HG03460 (cell line): Measurements from ENCODE around the gene NUMA1.

Source experiments
- ATAC-seq: cut with Tn5 transposase; IDR thresholded peaks from one replicate; pipeline ENCODE4 v1.9.1; 2021; ENCODE audit not compliant: unreplicated experiment

Gene NUMA1

DNA sequence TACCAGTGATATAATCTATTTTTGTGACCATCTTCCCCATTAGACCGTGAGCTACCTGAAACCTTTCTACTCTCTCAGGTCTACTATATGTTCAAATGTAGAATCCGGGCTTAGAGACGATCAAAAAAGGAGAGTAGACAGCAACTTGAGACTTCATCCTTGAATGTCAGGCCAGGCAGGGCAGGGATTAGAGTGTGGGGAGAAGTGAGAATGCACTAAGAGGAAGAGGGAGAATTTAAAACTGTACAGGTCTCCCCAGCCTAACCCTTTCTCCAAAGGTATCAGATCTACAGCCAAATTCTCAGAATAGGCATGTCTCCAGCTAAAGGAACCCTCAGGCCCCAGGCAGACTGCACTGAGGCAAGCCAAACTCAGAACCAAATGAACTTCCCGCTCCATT is 21.8 kb upstream of the NUMA1 start:
- no peak for ATAC-seq

DNA sequence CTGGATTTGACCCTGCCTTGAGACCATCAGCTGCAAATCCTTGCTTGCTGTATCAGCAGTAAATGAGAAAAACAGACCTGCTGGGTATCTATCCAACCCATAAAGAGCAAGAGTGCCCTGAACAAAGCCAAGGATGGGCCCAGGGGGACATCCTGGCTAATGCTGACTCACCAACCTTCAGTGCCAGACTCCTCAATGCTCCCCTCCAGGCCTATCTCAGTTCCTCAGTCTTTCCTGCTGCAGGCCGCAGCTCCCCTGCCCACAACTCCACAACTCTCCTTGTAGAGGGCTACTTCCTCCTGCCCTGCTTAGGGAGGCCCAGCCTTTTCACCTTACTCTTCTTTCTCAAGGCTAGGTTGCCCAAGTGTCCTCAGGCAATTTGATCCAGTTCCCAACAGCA is 20.1 kb upstream of the NUMA1 start:
- ATAC-seq = no peak

DNA sequence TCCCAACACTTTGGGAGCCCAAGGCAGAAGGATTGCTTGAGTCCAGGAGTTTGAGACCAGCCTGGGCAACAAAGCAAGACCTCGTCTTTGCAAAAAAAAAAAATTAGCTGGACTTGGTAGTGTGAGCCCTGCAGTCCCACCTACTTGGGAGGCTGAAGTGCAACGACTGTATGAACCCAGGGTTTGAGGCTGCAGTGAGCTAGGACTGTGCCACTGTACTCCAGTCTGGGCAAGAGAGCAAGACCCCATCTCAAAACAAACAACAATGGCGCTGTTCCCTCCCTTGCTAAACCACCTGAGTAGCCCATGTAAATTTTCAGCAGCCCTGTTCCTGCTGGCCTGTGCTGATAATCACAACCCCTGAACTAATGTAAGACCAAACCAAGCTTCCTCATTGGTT is 19.7 kb upstream of the NUMA1 start:
- ATAC-seq = no peak

DNA sequence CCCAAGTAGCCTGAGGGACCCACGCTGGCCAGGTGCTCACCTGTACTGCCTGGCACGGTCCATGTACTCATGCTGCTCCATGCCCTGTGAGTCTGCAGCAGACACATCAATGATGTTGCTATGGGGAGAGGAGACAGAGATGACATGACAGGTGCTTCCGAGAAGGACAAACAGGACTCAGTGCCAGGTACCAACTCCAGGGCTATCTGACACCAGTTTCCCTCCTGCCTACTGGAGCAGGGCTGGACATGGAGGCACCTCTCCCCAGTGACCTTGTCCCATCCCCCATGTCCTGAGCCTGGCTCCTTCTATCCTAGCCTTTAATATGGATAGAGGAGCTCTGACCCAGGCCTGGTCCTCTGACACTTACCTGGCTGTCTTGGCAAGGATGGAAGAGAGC is 18.4 kb upstream of the NUMA1 start:
- no peak for ATAC-seq

DNA sequence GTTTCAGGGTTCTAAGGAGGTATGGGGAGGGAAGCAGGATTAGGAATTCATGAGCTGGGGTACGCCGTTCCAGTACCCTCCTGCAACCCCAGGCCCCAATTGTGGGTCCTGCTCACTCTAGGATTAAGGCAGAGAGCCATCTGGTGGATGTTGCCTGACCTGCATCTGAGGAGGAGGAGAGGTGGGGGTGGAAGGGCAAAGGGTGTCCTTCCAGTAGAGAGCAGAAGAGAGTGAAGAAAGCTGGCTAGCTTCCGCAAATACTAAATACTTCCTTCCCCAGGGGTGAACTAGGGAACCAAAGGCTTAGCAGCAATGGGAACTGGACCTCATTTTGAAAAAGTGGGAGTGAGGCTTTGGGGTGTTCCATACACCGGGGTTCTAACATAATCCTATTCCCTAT is 10.9 kb upstream of the NUMA1 start:
- no peak for ATAC-seq

DNA sequence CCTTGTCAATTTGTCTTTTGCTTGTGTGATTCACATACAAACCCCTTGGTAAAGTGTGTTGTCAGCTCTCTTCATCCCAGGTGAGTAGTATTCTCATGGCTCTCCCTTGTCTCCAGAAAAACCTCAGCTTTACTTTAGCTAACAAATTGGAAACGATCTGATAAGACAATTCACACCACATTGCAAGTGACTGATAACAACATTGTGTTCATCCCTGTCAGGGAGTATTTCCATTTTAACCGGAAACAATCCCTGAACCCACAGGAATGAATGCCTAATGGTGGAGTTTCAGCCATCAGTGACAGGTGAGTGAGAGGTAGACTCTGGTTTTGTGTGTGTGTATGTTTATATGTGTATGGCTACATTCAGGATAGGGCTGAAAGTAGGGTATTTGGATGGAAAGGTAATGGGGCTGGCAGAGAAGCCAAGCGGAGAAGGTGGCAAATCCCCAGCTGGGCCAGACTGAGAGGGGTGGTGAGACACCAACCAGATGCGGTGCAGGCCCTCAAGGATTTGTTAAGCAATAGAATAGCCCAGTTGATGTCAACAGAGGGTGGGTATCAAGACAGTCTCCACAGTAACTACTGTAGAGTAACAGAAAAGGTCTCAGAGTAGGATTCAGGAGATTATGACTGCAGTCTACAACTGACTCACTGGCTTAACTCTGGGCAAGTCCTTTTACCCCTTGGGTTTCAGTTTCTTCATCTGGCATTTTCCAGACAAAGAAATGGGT is 7.9 kb upstream of the NUMA1 start:
- ATAC-seq = no peak

DNA sequence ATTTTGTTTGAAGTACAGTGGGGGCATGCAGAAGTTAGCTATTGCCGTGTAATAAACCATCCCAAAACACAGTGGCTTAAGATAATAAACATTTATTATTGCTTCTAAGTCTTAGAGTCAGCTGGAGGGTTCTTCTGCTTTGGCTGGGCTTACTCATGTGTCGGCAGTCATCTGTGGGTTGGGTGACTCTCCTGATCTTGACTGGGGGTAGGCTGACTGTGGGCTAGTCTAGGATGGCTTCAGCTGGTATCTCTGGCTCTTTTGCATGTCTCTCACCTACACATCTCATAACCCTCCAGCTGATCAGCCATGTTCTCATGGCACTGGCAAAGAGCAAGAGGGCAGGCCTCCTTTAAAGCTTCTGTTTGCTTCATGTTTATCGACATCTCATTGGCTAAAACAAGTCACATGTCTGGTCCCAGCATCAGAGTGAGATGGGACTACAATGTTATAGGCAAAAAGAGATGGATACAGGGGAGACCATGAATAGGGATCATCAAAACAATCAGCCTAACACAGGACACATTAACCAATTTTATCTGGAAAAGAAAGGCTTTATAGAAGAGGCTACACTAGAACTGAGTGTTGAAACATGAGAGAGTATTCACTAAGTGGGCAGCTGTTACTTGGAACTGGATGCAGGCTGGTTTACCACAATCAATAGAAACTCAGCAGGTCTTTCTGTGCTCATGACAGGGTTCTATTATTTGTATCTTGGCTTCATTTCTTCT is 5.4 kb upstream of the NUMA1 start:
- ATAC-seq = no peak

DNA sequence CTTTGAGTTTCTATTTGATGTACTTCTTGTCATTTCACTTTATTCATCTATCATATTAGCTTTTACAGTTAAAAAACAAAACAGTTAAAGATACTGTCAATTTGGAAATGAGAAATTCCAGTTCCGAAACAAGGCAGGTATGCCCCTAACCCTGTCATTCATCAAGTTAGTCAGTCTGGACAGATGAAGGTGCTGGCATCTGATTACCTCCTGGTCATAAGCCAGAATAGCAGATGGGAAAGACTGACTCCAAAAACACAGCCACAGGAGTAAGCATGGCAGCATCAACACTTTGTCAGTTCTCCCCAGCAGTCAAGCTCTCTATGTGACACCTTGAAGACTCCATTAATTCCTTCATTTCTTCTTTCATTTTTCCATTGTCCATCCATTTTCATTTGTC is 4.6 kb upstream of the NUMA1 start:
- ATAC-seq = no peak

DNA sequence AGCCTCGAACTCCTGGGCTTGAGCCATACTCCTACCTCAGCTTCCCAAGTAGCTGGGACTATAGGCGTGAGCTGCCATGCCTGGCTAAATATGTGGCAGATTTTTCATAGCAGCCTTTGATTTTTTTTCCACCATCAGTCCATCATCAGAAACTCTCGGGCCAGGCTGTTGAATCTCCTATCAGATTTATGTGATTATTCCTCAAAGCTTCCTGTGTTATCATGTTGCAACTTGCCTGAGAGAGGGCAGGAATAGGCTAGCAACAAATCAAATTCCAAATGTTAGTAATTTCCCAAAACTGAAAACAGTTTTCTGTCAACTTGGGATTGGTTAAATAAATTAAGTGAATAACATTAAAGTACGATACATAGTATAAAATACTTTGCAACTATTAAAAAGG is 3.7 kb upstream of the NUMA1 start:
- no peak for ATAC-seq

DNA sequence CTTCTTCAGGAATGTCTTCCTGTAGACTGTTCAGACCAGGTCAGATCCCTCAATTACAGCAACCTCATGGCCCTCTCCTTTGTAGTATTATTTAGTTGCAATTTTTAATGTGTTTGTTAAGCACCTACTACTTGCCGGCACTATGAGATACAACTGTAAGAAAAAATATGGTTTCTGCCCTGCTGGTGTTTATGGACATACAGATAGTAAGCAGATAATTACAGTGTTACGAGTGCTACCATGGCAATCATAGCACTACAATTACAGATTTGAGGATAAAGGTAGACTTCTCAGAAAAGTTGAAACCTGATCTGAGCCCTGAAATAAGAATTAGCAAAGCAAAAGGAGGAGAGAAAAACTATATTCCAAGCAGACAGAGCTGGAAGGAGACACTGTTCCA is 3.1 kb upstream of the NUMA1 start:
- no peak for ATAC-seq

DNA sequence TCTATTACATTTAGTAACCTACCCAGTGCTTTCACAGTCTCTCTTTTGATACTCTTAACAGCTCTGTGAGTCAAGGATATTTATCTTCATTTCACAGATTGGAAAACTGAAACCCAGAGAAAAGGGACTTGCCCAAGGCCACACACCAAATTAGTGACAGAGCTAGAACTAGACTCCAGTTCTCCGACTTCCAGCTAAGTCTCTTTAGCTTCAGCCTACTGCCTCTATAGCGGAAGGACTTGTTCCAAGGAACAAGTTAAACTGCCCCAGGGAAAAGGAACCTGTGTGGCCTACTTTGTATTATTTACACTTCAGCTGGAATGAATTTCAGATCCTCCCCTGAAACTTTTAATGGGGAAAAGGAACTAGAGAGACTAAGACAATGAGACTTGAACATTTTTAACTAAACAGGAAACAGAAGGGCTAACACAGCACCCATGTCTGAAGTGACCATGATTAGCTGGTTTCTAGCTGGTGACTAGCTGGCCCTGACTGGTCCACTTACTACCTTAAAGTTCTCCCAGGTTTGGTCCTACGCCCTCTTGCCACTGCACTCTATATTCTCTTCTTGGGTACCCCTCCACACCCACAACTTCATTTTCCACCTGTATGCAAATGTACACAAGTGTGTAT is 1.6 kb upstream of the NUMA1 start:
- ATAC-seq = no peak

DNA sequence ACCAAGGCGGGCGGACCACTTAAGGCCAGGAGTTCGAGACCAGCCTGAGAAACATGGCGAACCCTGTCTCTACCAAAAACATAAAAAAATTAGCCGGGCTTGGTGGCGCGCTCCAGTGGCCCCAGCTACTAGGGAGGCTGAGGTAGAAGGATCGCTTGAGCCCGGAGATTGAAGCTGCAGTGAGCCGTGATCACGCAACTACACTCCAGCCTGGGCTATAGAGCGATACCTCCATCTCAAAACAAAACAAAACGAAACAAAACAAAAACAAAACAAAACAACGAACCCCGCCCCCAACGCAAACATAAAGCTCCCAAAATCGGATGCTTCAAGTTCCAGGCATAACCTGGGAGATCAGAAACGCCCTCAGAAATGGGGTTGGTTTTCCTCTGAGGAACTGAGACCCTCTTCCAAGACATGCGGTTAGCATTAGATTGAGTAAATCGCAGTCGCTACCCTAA is 872 bp upstream of the NUMA1 start:
- no peak for ATAC-seq

DNA sequence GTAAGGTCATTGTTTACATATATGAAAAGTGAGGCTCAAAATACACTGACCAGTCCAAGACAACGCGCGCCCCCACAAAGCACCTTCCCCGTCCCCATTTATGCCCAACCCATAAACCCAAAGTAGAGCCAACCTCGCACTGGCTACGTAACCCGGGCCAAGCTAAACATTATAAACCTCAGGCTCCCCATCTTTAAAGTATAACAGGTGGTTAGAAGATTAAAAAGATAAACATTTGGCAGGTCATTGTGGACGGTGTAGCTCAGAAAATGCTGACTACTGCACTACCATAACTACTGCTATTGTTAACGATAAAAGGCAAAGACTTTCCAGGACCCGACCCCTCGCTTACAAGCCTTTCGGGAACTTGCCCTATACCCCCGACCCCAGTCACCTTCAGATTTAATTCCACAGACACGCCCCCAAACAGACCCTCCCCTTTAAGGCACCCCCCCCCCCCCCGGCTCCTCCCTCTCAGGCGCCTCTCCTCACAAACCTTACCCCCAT is 470 bp downstream of the NUMA1 start:
- ATAC-seq = no peak

DNA sequence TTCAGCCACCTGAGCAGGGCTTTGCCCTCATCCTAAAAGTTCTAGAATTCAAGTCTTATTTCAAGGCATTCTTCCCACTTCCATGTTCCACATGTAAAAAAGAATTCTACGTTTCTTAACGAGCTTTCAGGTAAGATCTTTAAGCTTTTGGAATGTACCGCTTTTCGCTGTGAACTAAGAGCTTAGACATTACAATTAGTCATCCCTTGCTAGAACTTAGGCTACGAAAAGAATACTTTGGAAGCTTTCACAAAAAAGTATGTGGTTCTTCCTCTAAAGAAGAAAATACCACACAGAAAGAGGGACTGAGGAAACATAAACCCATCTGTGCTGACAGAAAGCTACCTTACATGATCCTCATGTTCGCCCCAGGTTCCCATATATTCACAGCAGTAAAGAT is 1.9 kb downstream of the NUMA1 start:
- ATAC-seq = no peak

DNA sequence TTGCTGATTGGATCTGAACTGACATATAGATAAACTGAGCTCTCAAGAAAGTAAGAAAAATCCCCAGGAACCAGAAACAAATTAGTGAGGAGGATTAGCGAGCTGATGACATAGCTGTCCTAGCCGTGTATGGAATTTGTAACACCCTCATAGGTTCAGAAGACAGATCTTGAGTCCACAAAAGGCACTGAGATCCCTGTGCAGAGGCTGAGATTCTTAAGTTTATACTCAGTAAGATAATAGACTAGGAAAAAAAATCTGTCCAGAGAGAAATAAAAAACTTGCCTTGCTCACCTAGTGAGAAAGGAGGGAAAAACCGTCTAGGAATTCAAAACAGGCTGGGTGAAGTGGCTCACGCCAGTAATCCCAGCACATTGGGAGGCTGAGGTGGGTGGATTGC is 4.6 kb downstream of the NUMA1 start:
- no peak for ATAC-seq

DNA sequence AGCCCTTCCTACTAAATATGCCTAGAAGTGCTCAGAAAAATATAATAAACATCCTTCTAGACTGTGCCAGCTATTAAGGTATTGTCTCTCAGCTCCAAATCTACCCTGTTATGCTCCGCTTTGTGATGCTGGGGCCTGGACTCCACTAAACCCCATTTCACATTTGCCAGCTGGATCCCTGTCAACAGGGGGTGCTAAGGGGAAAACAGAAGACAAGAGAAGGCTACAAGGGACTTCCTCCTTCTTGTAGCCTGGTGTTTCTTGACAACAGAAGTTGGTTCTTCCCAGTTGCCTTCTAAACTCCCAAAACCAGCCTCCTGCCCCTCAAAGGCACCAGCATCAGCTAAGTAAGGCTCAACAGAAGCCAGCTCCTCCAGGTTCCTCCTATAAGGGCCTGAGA is 5.2 kb downstream of the NUMA1 start:
- no peak for ATAC-seq

DNA sequence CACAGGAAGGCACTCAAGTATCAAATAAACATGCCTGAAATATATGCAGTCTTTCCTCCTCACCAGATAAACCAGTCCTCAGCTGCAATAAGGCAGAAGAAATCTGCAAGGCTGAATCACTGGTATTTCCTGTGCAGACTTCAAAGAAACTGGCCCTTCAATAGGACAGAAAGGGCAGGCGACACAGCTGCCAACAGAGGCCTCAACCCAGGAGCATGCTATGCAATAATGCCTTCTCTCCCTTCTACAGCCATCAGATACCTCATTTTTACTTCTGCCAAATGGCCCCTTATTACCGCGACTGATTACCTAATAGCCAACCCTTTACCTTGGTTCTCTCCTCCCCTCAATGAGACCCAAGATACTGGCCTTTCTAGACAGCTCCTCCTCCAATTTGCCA is 8.0 kb downstream of the NUMA1 start:
- no peak for ATAC-seq

DNA sequence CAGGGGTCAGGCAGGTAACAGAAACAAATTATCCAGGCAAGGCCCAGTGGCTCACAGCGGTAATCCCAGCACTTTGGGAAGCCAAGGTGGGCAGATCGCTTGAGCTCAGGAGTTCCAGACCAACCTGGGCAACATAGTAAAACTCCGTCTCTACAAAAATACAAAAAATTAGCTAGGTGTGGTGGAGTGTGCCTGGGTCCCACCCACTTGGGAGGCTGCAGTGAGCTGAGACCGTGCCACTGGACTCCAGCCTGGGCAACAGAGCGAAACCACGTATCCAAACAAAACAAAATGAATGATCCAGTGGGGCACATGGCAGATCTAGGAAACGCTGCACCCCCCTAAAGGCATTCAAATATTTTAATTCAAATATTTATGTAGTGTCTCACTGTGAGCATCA is 9.9 kb downstream of the NUMA1 start:
- ATAC-seq = no peak

DNA sequence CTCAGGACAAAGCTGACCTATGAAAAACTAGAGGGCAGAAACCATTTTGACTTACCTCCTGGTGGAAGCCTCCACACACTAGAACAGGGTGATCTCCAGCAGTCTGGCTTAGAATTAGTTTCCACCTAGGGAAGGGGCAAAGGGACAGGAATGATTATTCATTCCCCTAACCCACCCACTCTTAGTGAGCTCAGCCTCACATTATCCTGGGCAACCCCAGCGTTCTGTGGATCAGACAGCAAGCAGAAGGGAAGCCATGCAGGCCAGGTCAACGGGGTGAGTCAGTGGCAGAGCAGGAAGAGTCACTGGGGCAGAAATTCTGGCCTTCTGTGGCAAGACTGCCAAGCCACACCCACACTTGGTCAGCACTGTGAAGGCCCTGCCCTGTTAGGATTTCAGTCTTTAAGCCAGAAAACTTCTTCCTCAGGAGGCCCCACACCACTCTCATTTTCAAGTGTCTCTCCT is 10.5 kb downstream of the NUMA1 start:
- ATAC-seq = peak; percentile 78

DNA sequence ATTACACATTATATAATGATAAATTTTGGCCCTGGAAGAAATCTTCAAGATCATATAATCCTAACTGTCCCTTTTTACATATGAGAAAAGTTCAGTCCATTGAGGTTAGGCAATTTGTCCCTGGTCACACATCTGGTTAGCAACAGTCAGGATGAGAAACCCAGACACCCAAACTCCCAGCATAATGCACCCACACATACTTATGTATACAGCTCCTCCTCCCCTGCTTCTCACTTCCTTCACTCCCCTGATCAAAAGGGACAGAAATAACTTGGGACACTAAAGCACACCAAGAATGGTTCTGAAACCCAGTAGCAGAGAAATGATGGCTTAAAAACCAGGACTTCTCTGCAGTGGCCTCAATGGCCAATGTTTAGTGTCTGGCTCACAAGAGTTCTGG is 11.1 kb downstream of the NUMA1 start:
- ATAC-seq = no peak

DNA sequence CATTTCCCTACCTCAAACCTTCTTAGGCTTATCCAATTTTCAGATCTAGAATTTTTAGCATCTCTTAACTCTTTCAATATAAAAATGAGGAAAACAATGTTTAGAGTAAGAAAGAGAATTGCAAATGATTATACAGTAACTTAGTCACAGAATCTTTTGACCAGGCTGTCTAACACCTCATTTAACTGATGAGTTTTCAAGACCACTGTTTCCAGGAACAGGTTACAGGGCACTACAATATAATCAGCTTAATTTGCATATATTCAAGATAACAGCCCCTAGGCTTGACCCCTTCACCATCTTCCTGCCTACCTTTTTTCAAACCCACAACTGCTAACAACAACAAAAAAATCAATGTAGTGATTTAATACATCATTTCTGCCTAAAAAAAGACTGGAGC is 12.7 kb downstream of the NUMA1 start:
- no peak for ATAC-seq

DNA sequence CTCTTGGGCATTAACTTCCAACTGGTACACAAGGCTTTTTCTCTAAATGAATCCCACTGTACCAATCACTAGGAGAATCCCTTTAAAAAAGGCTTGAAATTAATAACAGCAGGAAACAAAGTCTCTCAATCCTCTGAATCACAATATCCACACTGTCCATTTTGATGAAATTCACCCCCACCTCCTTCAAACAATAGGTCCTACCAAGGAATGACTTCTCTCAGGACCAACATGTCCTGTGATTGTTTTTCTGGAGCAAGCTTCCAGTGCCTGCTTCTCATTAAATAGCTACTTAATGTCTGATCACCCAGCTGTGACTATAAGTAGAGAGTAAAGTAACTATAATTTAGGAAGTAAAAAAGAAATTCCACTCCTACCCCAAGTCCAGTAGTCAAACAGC is 13.1 kb downstream of the NUMA1 start:
- ATAC-seq = no peak
